GM18868 (cell line): Measurements from ENCODE around the gene ICE1.
"Not testable (repeated sequence)": the region's sequence is repeated elsewhere in the genome, so short reads cannot be mapped to it uniquely, and the experiment has no call there.

ENCODE experiments used
- ATAC-seq: cut with Tn5 transposase; IDR thresholded peaks from one replicate; pipeline ENCODE4 v1.9.1; 2021; ENCODE audit warnings: mild to moderate bottlenecking, moderate library complexity; ENCODE audit not compliant: unreplicated experiment

ICE1 gene

GRCh38 chr5:5395093-5395492 lies 27.4 kb upstream of the ICE1 start:
- ATAC-seq, result not testable (repeated sequence)

- no peak for ATAC-seq
Measured at GRCh38 chr5:5398071-5398470, 24.4 kb upstream of the ICE1 start.

GRCh38 chr5:5401095-5401494 lies 21.4 kb upstream of the ICE1 start:
- ATAC-seq, result no peak

- no peak for ATAC-seq
Measured at GRCh38 chr5:5403741-5404140, 18.7 kb upstream of the ICE1 start.

- no peak for ATAC-seq
Measured at GRCh38 chr5:5404381-5404780, 18.1 kb upstream of the ICE1 start.

GRCh38 chr5:5405441-5405840 lies 17.0 kb upstream of the ICE1 start:
- ATAC-seq, result no peak

GRCh38 chr5:5407924-5408323 lies 14.6 kb upstream of the ICE1 start:
- no peak for ATAC-seq

GRCh38 chr5:5409151-5409810 lies 13.2 kb upstream of the ICE1 start:
- no peak for ATAC-seq

- not testable (repeated sequence) for ATAC-seq
Measured at GRCh38 chr5:5413856-5414255, 8.6 kb upstream of the ICE1 start.

GRCh38 chr5:5414999-5415398 lies 7.5 kb upstream of the ICE1 start:
- ATAC-seq, result no peak

- ATAC-seq, result no peak
Measured at GRCh38 chr5:5416733-5417132, 5.7 kb upstream of the ICE1 start.

- no peak for ATAC-seq
Measured at GRCh38 chr5:5418006-5418405, 4.5 kb upstream of the ICE1 start.

GRCh38 chr5:5418764-5419163 lies 3.7 kb upstream of the ICE1 start:
- no peak for ATAC-seq

- ATAC-seq, result no peak
Measured at GRCh38 chr5:5419291-5420210, 2.9 kb upstream of the ICE1 start.

GRCh38 chr5:5420251-5420650 lies 2.2 kb upstream of the ICE1 start:
- no peak for ATAC-seq

GRCh38 chr5:5421149-5421960 lies 1.1 kb upstream of the ICE1 start:
- ATAC-seq, result peak; percentile 13

- peak; percentile 24 for ATAC-seq
Measured at GRCh38 chr5:5422819-5423515, 490 bp downstream of the ICE1 start.

GRCh38 chr5:5423586-5423985 lies 1.1 kb downstream of the ICE1 start:
- no peak for ATAC-seq

GRCh38 chr5:5424736-5425135 lies 2.3 kb downstream of the ICE1 start:
- no peak for ATAC-seq

GRCh38 chr5:5430136-5430535 lies 7.7 kb downstream of the ICE1 start:
- ATAC-seq, result no peak
